Calu3 (cell line): Measurements from ENCODE around the gene SRSF7. TPM values are rescaled to one million over a fixed set of nuclear protein-coding genes. Genes with fewer than 3 reads are reported as not detected.

Experiments used
- BruUV-seq: library from RNA; stranded (reverse); fragments of 400-500 nt; replicated peaks from 2 replicates; lab custom pipeline; 2021; lab: Mats Ljungman, UMichigan
- CTCF ChIA-PET: fragments of 300-600 bp; sonication (Branson Sonifier 250); formaldehyde crosslinking; loops from one replicate; lab custom pipeline; 2022; ENCODE audit warnings: antibody characterized with exemption; lab: Charles Lee
- DNase-seq: peaks from one replicate; pipeline ENCODE4 v3.0.0; 2022
- H3K27ac Mint-ChIP-seq: one replicate; pipeline ENCODE4 v1.8.0; 2022; ENCODE audit warnings: mixed read lengths; ENCODE audit not compliant: unreplicated experiment
- H3K27me3 Mint-ChIP-seq: one replicate; pipeline ENCODE4 v1.8.0; 2022; ENCODE audit warnings: mixed read lengths; ENCODE audit not compliant: unreplicated experiment
- H3K36me3 Mint-ChIP-seq: one replicate; pipeline ENCODE4 v1.8.0; 2022; ENCODE audit warnings: mild to moderate bottlenecking, moderate library complexity, mixed read lengths; ENCODE audit not compliant: insufficient read depth, unreplicated experiment
- H3K4me1 Mint-ChIP-seq: one replicate; pipeline ENCODE4 v1.8.0; 2022; ENCODE audit warnings: mild to moderate bottlenecking, low read depth, mixed read lengths; ENCODE audit not compliant: unreplicated experiment
- H3K4me3 Mint-ChIP-seq: one replicate; pipeline ENCODE4 v1.8.0; 2022; ENCODE audit warnings: mild to moderate bottlenecking, low read depth, moderate library complexity, mixed read lengths; ENCODE audit not compliant: unreplicated experiment
- H3K9me3 Mint-ChIP-seq: one replicate; pipeline ENCODE4 v1.8.0; 2022; ENCODE audit warnings: low read depth, mixed read lengths; ENCODE audit not compliant: unreplicated experiment
- intact Hi-C: fragments of 100-400 bp; cut with micrococcal nuclease; formaldehyde crosslinking; loops from one replicate; pipeline ENCODE4 v1.10.0; 2022; ENCODE audit not compliant: unreplicated experiment
- total RNA-seq: library from RNA; stranded (reverse); gene quantifications from 2 replicates; pipeline ENCODE4 v1.2.3, GENCODE V29; 2022
- TF ChIP-seq, protein P1 (sequence below): fragments of 200-600 bp; IDR thresholded peaks from one replicate; pipeline ENCODE4 v1.8.0; 2022; ENCODE audit warnings: antibody characterized with exemption; ENCODE audit not compliant: unreplicated experiment

Gene SRSF7
- total RNA-seq, 1 experiment from 2014 or later, result 203 TPM

DNA sequence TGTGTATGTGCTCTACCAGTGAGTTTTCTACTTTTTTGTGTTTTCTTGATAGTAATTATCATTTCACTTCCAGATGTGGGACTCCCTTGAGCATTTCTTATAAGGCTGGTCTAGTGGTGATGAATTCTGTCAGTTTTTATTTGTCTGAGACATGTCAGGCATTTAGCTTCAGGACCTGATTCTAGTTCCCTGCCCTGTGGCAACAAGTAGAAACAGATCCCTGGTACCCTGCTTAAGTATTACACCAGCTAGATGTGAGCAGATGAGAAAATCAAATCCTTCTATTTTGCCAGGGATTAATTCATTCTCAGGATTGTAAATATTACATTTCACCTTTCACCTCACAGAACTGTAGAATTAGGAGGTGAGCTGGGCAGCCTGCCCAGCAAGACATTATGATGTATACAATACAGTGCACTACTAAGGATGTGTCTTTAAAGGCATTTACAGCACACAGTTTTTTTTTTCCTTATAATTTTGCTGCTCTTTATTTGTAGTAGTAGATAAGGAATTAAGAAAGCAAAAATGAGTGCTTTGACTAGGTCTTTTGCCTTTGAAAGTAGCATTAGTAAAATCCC lies 50.2 kb downstream of the SRSF7 start:
- no peaks in the 10 kb centered on the region for H3K27me3 Mint-ChIP-seq
- H3K27ac Mint-ChIP-seq, result no peak overlapping the region
- CTCF ChIA-PET, result interaction anchor here (0.6 kb wide), 1 partner anchor 1385 kb away, joined by 3 read pairs; no protein-coding TSS in a partner anchor

DNA sequence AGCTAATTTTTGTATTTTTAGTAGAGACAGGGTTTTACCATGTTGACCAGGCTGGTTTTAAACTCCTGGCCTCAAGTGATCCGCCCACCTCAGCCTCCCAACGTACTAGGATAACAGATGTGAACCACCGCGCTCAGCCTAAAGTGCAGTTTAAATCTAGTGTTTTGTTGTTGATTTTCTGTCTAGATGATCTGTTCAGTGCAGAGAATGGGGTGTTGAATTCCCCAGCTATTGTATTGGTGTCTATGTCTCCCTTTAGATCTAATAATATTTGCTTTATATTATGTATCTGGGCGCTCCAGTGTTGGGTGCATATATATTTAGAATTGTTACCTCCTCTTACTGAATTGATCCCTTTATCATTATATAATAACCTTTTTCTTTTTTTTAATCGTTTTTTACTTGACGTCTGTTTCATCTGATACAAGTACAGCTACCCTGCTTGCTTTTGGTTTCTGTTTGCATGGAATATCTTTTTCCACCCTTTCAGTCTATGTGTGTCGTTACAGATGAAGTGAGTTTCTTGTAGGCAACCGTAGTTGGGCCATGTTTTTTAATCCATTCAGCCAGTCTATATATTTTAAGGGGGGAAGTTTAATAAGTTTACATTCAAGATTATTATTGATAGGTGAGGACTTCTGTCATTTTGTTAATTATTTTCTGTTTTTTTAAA lies 50.9 kb downstream of the SRSF7 start:
- intact Hi-C loops, result no loop called here
- DNase-seq, result no peak
- Mint-ChIP-seq H3K4me3 (no peak overlapping the region), H3K36me3 (no peaks in the 10 kb centered on the region), H3K4me1 (no peaks in the 10 kb centered on the region), H3K27ac (no peak overlapping the region), H3K9me3 (no peaks in the 10 kb centered on the region), H3K27me3 (no peaks in the 10 kb centered on the region)
- CTCF ChIA-PET, result interaction anchor here (0.6 kb wide), 1 partner anchor 1385 kb away, joined by 3 read pairs; no protein-coding TSS in a partner anchor
- TF ChIP-seq, protein P1, sequence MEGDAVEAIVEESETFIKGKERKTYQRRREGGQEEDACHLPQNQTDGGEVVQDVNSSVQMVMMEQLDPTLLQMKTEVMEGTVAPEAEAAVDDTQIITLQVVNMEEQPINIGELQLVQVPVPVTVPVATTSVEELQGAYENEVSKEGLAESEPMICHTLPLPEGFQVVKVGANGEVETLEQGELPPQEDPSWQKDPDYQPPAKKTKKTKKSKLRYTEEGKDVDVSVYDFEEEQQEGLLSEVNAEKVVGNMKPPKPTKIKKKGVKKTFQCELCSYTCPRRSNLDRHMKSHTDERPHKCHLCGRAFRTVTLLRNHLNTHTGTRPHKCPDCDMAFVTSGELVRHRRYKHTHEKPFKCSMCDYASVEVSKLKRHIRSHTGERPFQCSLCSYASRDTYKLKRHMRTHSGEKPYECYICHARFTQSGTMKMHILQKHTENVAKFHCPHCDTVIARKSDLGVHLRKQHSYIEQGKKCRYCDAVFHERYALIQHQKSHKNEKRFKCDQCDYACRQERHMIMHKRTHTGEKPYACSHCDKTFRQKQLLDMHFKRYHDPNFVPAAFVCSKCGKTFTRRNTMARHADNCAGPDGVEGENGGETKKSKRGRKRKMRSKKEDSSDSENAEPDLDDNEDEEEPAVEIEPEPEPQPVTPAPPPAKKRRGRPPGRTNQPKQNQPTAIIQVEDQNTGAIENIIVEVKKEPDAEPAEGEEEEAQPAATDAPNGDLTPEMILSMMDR, result no peak
- BruUV-seq, result no TSS peak

More for the DNA sequence above, 50.2 kb downstream of the SRSF7 start:
- H3K4me1 Mint-ChIP-seq, result no peaks in the 10 kb centered on the region
- no peaks in the 10 kb centered on the region for H3K9me3 Mint-ChIP-seq
- DNase-seq, result no peak
- no peak overlapping the region for H3K4me3 Mint-ChIP-seq
- no peaks in the 10 kb centered on the region for H3K36me3 Mint-ChIP-seq
- TF ChIP-seq, protein P1, result no peak
- intact Hi-C loops, result no loop called here
- BruUV-seq, result no TSS peak

- BruUV-seq, result no TSS peak
- Mint-ChIP-seq H3K9me3 (no peaks in the 10 kb centered on the region), H3K4me3 (no peak overlapping the region), H3K36me3 (no peaks in the 10 kb centered on the region), H3K27ac (no peak overlapping the region), H3K27me3 (no peaks in the 10 kb centered on the region), H3K4me1 (no peaks in the 10 kb centered on the region)
- CTCF ChIA-PET, result interaction anchor here (1.1 kb wide), 1 partner anchor 145 kb away, joined by 3 read pairs; no protein-coding TSS in a partner anchor
- intact Hi-C loops, result no loop called here
- TF ChIP-seq, protein P1, result no peak
- no peak for DNase-seq
Measured at GRCh38 chr2:38698467-38699003, 52.6 kb downstream of the SRSF7 start.

- Mint-ChIP-seq H3K36me3 (no peaks in the 10 kb centered on the region), H3K9me3 (no peaks in the 10 kb centered on the region), H3K4me1 (peaks cover 10% of the 10 kb centered on the region), H3K27me3 (no peaks in the 10 kb centered on the region), H3K27ac (no peak overlapping the region), H3K4me3 (no peak overlapping the region)
- no TSS peak for BruUV-seq
- TF ChIP-seq, protein P1, result no peak
- intact Hi-C loops, result no loop called here
- CTCF ChIA-PET, result no interaction called here
- no peak for DNase-seq
Measured at GRCh38 chr2:38697116-38697840, 53.9 kb downstream of the SRSF7 start.
